Esophagus muscularis mucosa (tissue), 4 donors: Measurements from ENCODE around the gene CIAPIN1. TPM values are rescaled to one million over a fixed set of nuclear protein-coding genes. Genes with fewer than 3 reads are reported as not detected.
A peak's percentile ranks its signal among the peaks of the same experiment; 100 is the strongest.

Source experiments
- DNase-seq: peaks from one replicate; pipeline ENCODE4 v3.0.0-alpha.2; 2017; ENCODE audit errors: extremely low spot score
- H3K27ac ChIP-seq, 4 donors: fragments of 200-600 bp; sonication (generic); replicated peaks in 1 of 4; 1 replicate in 3 of 4; 2 replicates in 1 of 4; pipeline ENCODE4 v1.5.1; 2016 to 2019; ENCODE audit warnings: mild to moderate bottlenecking in 1 of 4
- H3K27me3 ChIP-seq, 4 donors: fragments of 200-600 bp; sonication (generic); one replicate each; pipeline versions ENCODE4 v1.5.1 to v1.6.0; 2016 to 2019
- H3K36me3 ChIP-seq, 4 donors: fragments of 200-600 bp; sonication (generic); one replicate each; pipeline ENCODE4 v1.5.1; 2016 to 2019
- H3K4me1 ChIP-seq, 4 donors: fragments of 200-600 bp; sonication (generic); one replicate each; pipeline ENCODE4 v1.5.1; 2016 to 2019
- H3K4me3 ChIP-seq, 4 donors: fragments of 200-600 bp; sonication (generic); 1 replicate in 2 of 4; 2 replicates in 2 of 4; pipeline ENCODE4 v1.5.1; 2016 to 2019; ENCODE audit warnings: mild to moderate bottlenecking in 4 of 4, moderate library complexity in 1 of 4
- H3K9me3 ChIP-seq, 4 donors: fragments of 200-600 bp; sonication (generic); 1 replicate in 3 of 4; 2 replicates in 1 of 4; pipeline ENCODE4 v1.5.1; 2016 to 2019
- CTCF ChIP-seq, 3 experiments: fragments of 200-600 bp in 2 of 3; fragments of 450-650 bp in 1 of 3; sonication (generic) in 2 of 3; IDR thresholded peaks; one replicate each; pipeline ENCODE4 v1.5.1; 2017 to 2019; ENCODE audit warnings: antibody characterized with exemption in 3 of 3, mild to moderate bottlenecking in 2 of 3, moderate library complexity in 1 of 3
- EP300 ChIP-seq: sonication (generic); formaldehyde crosslinking; IDR thresholded peaks from one replicate; pipeline ENCODE4 v1.6.1; 2017; ENCODE audit warnings: antibody characterized with exemption
- POLR2A ChIP-seq: fragments of 450-650 bp; IDR thresholded peaks from one replicate; pipeline ENCODE4 v1.6.1; 2017; ENCODE audit warnings: antibody characterized with exemption, moderate library complexity, mild to moderate bottlenecking, low read depth
- POLR2AphosphoS5 ChIP-seq, 2 donors: sonication (generic); formaldehyde crosslinking; IDR thresholded peaks; one replicate each; pipeline ENCODE4 v1.6.1; 2017; ENCODE audit warnings: antibody characterized with exemption in 2 of 2
- WGBS: methylation state at CpG from one replicate; pipeline ENCODE4 v1.1.5; 2018; 5-methylcytosine and 5-hydroxymethylcytosine counted together
- intact Hi-C: fragments of 100-400 bp; cut with DNase I; formaldehyde crosslinking; loops from one replicate; pipeline ENCODE4 v1.15.1; 2023
- total RNA-seq, 4 donors: library from RNA; depleted of rRNA; stranded (reverse); fragments of >200 nt; gene quantifications; one replicate each; pipeline versions ENCODE4 v1.1.0 to v1.2.1, GENCODE V29; 2016

CIAPIN1 gene
- total RNA-seq, 4 donors from 2014 or later, result 24.0 to 27.0 (median 26.0) TPM

- Histone ChIP-seq H3K4me3 (peak overlapping the region; percentile 77 to 95 (median 84)), H3K27me3 (no peaks in the 10 kb centered on the region), H3K4me1 (peaks cover 28 to 32% (median 30%) of the 10 kb centered on the region in 4 donors), H3K36me3 (peaks cover 42 to 78% (median 69%) of the 10 kb centered on the region in 4 donors), H3K27ac (peak overlapping the region; percentile 85 to 90 (median 87)), H3K9me3 (no peaks in the 10 kb centered on the region)
- TF ChIP-seq EP300, result no peak
- no peak for TF ChIP-seq CTCF (IDR thresholded peaks at IDR 0.05)
- TF ChIP-seq POLR2A, result no peak
- no peak for TF ChIP-seq POLR2AphosphoS5 (IDR thresholded peaks at IDR 0.05)
- WGBS, result 1% methylated on average over 13 of the region's 16 CpGs
- intact Hi-C loops, result no loop called here
- DNase-seq, result no peak
Measured at GRCh38 chr16:57462978-57463362, 15.8 kb upstream of the CIAPIN1 start.

- intact Hi-C loops, result no loop called here
Measured at GRCh38 chr16:57462209-57462977, 15.2 kb upstream of the CIAPIN1 start, which contains the start of gene POLR2C. TSS of gene POLR2C (plus strand) at chr16:57462679. CDS start at chr16:57462725, 46 bp downstream.

GRCh38 chr16:57452021-57452420 lies 4.8 kb upstream of the CIAPIN1 start:
- intact Hi-C loops, result no loop called here
- TF ChIP-seq CTCF (IDR thresholded peaks at IDR 0.05), result no peak
- TF ChIP-seq EP300, result no peak
- no peak for TF ChIP-seq POLR2A
- TF ChIP-seq POLR2AphosphoS5 (IDR thresholded peaks at IDR 0.05), result no peak
- no peak for DNase-seq
- Histone ChIP-seq H3K4me1 (peaks cover 17 to 25% (median 24%) of the 10 kb centered on the region in 4 donors), H3K27ac (no peak overlapping the region), H3K36me3 (peaks cover 49 to 64% (median 60%) of the 10 kb centered on the region in 4 donors), H3K4me3 (no peak overlapping the region), H3K9me3 (no peaks in the 10 kb centered on the region), H3K27me3 (no peaks in the 10 kb centered on the region)
- WGBS, result 96% methylated on average over 10 of the region's 10 CpGs

More at GRCh38 chr16:57462209-57462977, 15.2 kb upstream of the CIAPIN1 start, which contains the start of gene POLR2C:
- Histone ChIP-seq H3K27me3 (no peaks in the 10 kb centered on the region), H3K27ac (peak within 1 kb of the TSS; percentile 85 to 90 (median 87)), H3K4me1 (peaks cover 28 to 32% (median 30%) of the 10 kb centered on the region in 4 donors), H3K9me3 (no peaks in the 10 kb centered on the region), H3K4me3 (peak within 1 kb of the TSS; percentile 77 to 95 (median 84)), H3K36me3 (peaks cover 43 to 78% (median 71%) of the 10 kb centered on the region in 4 donors)
- WGBS, result under 1% methylated on average over 29 of the region's 47 CpGs
- TF ChIP-seq CTCF (IDR thresholded peaks at IDR 0.05) (peak in 2 of 3 experiments; percentile 95 to 98), POLR2A (peak; percentile 81), POLR2AphosphoS5 (IDR thresholded peaks at IDR 0.05) (peak; percentile 98 to 99), EP300 (no peak)
- DNase-seq, result peak; percentile 96

- no peaks in the 10 kb centered on the region for H3K9me3 ChIP-seq
- intact Hi-C loops, result no loop called here
- no peak for DNase-seq
- WGBS, result 2% methylated on average over 19 of the region's 28 CpGs
- H3K36me3 ChIP-seq, result peaks cover 4 to 10% (median 7%) of the 10 kb centered on the region in 4 donors
- H3K27me3 ChIP-seq, result no peaks in the 10 kb centered on the region
- H3K4me3 ChIP-seq, result peak overlapping the region; percentile 85 to 96 (median 91)
- no peak for TF ChIP-seq POLR2A
- peak overlapping the region; percentile 91 to 96 (median 93) for H3K27ac ChIP-seq
- H3K4me1 ChIP-seq, result peaks cover 29 to 46% (median 40%) of the 10 kb centered on the region in 4 donors
Measured at GRCh38 chr16:57446531-57447185, 527 bp downstream of the CIAPIN1 start.

GRCh38 chr16:57445510-57445909 lies 1.7 kb downstream of the CIAPIN1 start:
- peaks cover 0 to 6% (median under 1%) of the 10 kb centered on the region in 4 donors for H3K36me3 ChIP-seq
- H3K4me3 ChIP-seq, result no peak overlapping the region
- WGBS, result 92% methylated on average over 2 of the region's 2 CpGs
- peaks cover 29 to 43% (median 37%) of the 10 kb centered on the region in 4 donors for H3K4me1 ChIP-seq
- H3K9me3 ChIP-seq, result no peaks in the 10 kb centered on the region
- no peak for DNase-seq
- TF ChIP-seq CTCF (IDR thresholded peaks at IDR 0.05), result no peak
- no peak for TF ChIP-seq EP300
- no peak for TF ChIP-seq POLR2A
- TF ChIP-seq POLR2AphosphoS5 (IDR thresholded peaks at IDR 0.05), result no peak
- intact Hi-C loops, result no loop called here
- H3K27ac ChIP-seq, result no peak overlapping the region
- no peaks in the 10 kb centered on the region for H3K27me3 ChIP-seq
